ENCODE measurements around the gene ASF1B. TPM values are rescaled to one million over a fixed set of nuclear protein-coding genes. Genes with fewer than 3 reads are reported as not detected.
A peak's percentile ranks its signal among the peaks of the same experiment; 100 is the strongest.
"Not testable (repeated sequence)": the region's sequence is repeated elsewhere in the genome, so short reads cannot be mapped to it uniquely, and the experiment has no call there.

The ASF1B gene
- total RNA-seq, 2 donors from 2014 or later, result 1.5 to 1.9 TPM

- Mint-ChIP-seq H3K27me3 (no peaks in the 10 kb centered on the region), H3K27ac (no peak overlapping the region), H3K4me3 (no peak overlapping the region), H3K36me3 (ENCODE audit: low read depth) (peaks cover 2% of the 10 kb centered on the region), H3K4me1 (peaks cover 22% of the 10 kb centered on the region)
- H3K9me3 ChIP-seq (ENCODE audit: control insufficient read depth, low read length, poor library complexity, severe bottlenecking), result no peaks in the 10 kb centered on the region
- no peak for DNase-seq
- no peak for ATAC-seq
Observed at GRCh38 chr19:14152713-14153112, 16.3 kb upstream of the ASF1B start.

GRCh38 chr19:14150770-14151661 is 14.6 kb upstream of the ASF1B start:
- ATAC-seq, result no peak
- DNase-seq, result no peak
- Mint-ChIP-seq H3K27ac (peak overlapping the region; percentile 37), H3K36me3 (ENCODE audit: low read depth) (no peaks in the 10 kb centered on the region), H3K4me3 (peak overlapping the region; percentile 91), H3K27me3 (no peaks in the 10 kb centered on the region), H3K4me1 (peaks cover 29% of the 10 kb centered on the region)
- H3K9me3 ChIP-seq (ENCODE audit: control insufficient read depth, low read length, poor library complexity, severe bottlenecking), result no peaks in the 10 kb centered on the region

- H3K27ac Mint-ChIP-seq, result peak overlapping the region; percentile 96
- H3K4me3 Mint-ChIP-seq, result peak overlapping the region; percentile 91
- DNase-seq, result no peak
- ATAC-seq, result peak; percentile 12
- H3K36me3 Mint-ChIP-seq (ENCODE audit: low read depth), result no peaks in the 10 kb centered on the region
- H3K27me3 Mint-ChIP-seq, result no peaks in the 10 kb centered on the region
- peaks cover 34% of the 10 kb centered on the region for H3K4me1 Mint-ChIP-seq
- H3K9me3 ChIP-seq (ENCODE audit: control insufficient read depth, low read length, poor library complexity, severe bottlenecking), result no peaks in the 10 kb centered on the region
Observed at GRCh38 chr19:14150041-14150769, 13.8 kb upstream of the ASF1B start.

- H3K27me3 Mint-ChIP-seq, result no peaks in the 10 kb centered on the region
- no peaks in the 10 kb centered on the region for H3K9me3 ChIP-seq (ENCODE audit: control insufficient read depth, low read length, poor library complexity, severe bottlenecking)
- no peaks in the 10 kb centered on the region for H3K36me3 Mint-ChIP-seq (ENCODE audit: low read depth)
- H3K4me1 Mint-ChIP-seq, result peaks cover 36% of the 10 kb centered on the region
- ATAC-seq, result peak; percentile 88
- peak overlapping the region; percentile 91 for H3K4me3 Mint-ChIP-seq
- peak; percentile 32 to 51 (median 38) for DNase-seq
- H3K27ac Mint-ChIP-seq, result peak overlapping the region; percentile 96
Observed at GRCh38 chr19:14149509-14149994, 13.2 kb upstream of the ASF1B start.

- DNase-seq, result no peak
- peaks cover 36% of the 10 kb centered on the region for H3K4me1 Mint-ChIP-seq
- H3K36me3 Mint-ChIP-seq (ENCODE audit: low read depth), result no peaks in the 10 kb centered on the region
Observed at GRCh38 chr19:14148751-14149410, 12.5 kb upstream of the ASF1B start.

GRCh38 chr19:14147797-14148605 is 11.6 kb upstream of the ASF1B start:
- DNase-seq (peak; percentile 36 to 44 (median 41)), ATAC-seq (peak; percentile 63)
- H3K27ac Mint-ChIP-seq, result peak overlapping the region; percentile 96
- no peaks in the 10 kb centered on the region for H3K27me3 Mint-ChIP-seq
- H3K4me3 Mint-ChIP-seq, result peak overlapping the region; percentile 91
- peaks cover 35% of the 10 kb centered on the region for H3K4me1 Mint-ChIP-seq
- no peaks in the 10 kb centered on the region for H3K36me3 Mint-ChIP-seq (ENCODE audit: low read depth)
- H3K9me3 ChIP-seq (ENCODE audit: control insufficient read depth, low read length, poor library complexity, severe bottlenecking), result no peaks in the 10 kb centered on the region

More at GRCh38 chr19:14148751-14149410, 12.5 kb upstream of the ASF1B start:
- no peak for ATAC-seq
- H3K9me3 ChIP-seq (ENCODE audit: control insufficient read depth, low read length, poor library complexity, severe bottlenecking), result no peaks in the 10 kb centered on the region
- Mint-ChIP-seq H3K27ac (peak overlapping the region; percentile 96), H3K27me3 (no peaks in the 10 kb centered on the region), H3K4me3 (peak overlapping the region; percentile 91)

GRCh38 chr19:14146789-14147216 is 10.4 kb upstream of the ASF1B start:
- H3K27ac Mint-ChIP-seq, result peak overlapping the region; percentile 90
- no peak for ATAC-seq
- H3K9me3 ChIP-seq (ENCODE audit: control insufficient read depth, low read length, poor library complexity, severe bottlenecking), result no peaks in the 10 kb centered on the region

GRCh38 chr19:14146169-14146568 is 9.8 kb upstream of the ASF1B start:
- H3K4me3 Mint-ChIP-seq, result not testable (repeated sequence)

More at GRCh38 chr19:14146789-14147216, 10.4 kb upstream of the ASF1B start:
- Mint-ChIP-seq H3K4me3 (no peak overlapping the region), H3K27me3 (no peaks in the 10 kb centered on the region), H3K36me3 (ENCODE audit: low read depth) (no peaks in the 10 kb centered on the region), H3K4me1 (peaks cover 39% of the 10 kb centered on the region)
- no peak for DNase-seq

GRCh38 chr19:14145381-14145780 is 9.0 kb upstream of the ASF1B start:
- no peak overlapping the region for H3K4me3 Mint-ChIP-seq
- no peaks in the 10 kb centered on the region for H3K36me3 Mint-ChIP-seq (ENCODE audit: low read depth)
- peak overlapping the region; percentile 90 for H3K27ac Mint-ChIP-seq
- no peak for DNase-seq
- ATAC-seq, result no peak
- peaks cover 38% of the 10 kb centered on the region for H3K4me1 Mint-ChIP-seq
- H3K9me3 ChIP-seq (ENCODE audit: control insufficient read depth, low read length, poor library complexity, severe bottlenecking), result no peaks in the 10 kb centered on the region
- H3K27me3 Mint-ChIP-seq, result no peaks in the 10 kb centered on the region

More at GRCh38 chr19:14146169-14146568, 9.8 kb upstream of the ASF1B start:
- not testable (repeated sequence) for ATAC-seq; DNase-seq; H3K9me3 ChIP-seq (ENCODE audit: control insufficient read depth, low read length, poor library complexity, severe bottlenecking); H3K27me3 Mint-ChIP-seq; H3K36me3 Mint-ChIP-seq (ENCODE audit: low read depth)
- Mint-ChIP-seq H3K4me1 (peaks cover 38% of the 10 kb centered on the region), H3K27ac (peak overlapping the region; percentile 90)

- Mint-ChIP-seq H3K27me3 (no peaks in the 10 kb centered on the region), H3K27ac (no peak overlapping the region), H3K4me1 (peaks cover 26% of the 10 kb centered on the region), H3K36me3 (ENCODE audit: low read depth) (peaks cover 5% of the 10 kb centered on the region), H3K4me3 (no peak overlapping the region)
- ATAC-seq (no peak), DNase-seq (no peak)
- no peaks in the 10 kb centered on the region for H3K9me3 ChIP-seq (ENCODE audit: control insufficient read depth, low read length, poor library complexity, severe bottlenecking)
Observed at GRCh38 chr19:14142262-14143190, 6.1 kb upstream of the ASF1B start.

- peaks cover 7% of the 10 kb centered on the region for H3K36me3 Mint-ChIP-seq (ENCODE audit: low read depth)
- H3K9me3 ChIP-seq (ENCODE audit: control insufficient read depth, low read length, poor library complexity, severe bottlenecking), result no peaks in the 10 kb centered on the region
- H3K27me3 Mint-ChIP-seq, result no peaks in the 10 kb centered on the region
- no peak overlapping the region for H3K4me3 Mint-ChIP-seq
- DNase-seq (no peak), ATAC-seq (no peak)
- H3K4me1 Mint-ChIP-seq, result peaks cover 24% of the 10 kb centered on the region
- H3K27ac Mint-ChIP-seq, result no peak overlapping the region
Observed at GRCh38 chr19:14141041-14141440, 4.7 kb upstream of the ASF1B start.

Measured in T-helper 17 cell (primary cell).